ENCODE data around the gene SLC5A5. TPM values are rescaled to one million over a fixed set of nuclear protein-coding genes. Genes with fewer than 3 reads are reported as not detected.
"Not testable (repeated sequence)": the region's sequence is repeated elsewhere in the genome, so short reads cannot be mapped to it uniquely, and the experiment has no call there.

The SLC5A5 gene
- total RNA-seq, 1 experiment from 2014 or later: not detected

- H3K9me3 Mint-ChIP-seq (ENCODE audit: unreplicated experiment): no peaks in the 10 kb centered on the region
- intact Hi-C loops (cut with micrococcal nuclease): no loop called here
- no peak for TF ChIP-seq CTCF (IDR thresholded peaks at IDR 0.05; ENCODE audit: unreplicated experiment)
- CTCF ChIA-PET: interaction anchor here (0.7 to 0.8 kb wide), 2 partner anchors 9 to 41 kb away, joined by 3 to 6 read pairs; no protein-coding TSS in a partner anchor
- POLR2A ChIA-PET: interaction anchor here (0.8 to 1.2 kb wide), 2 partner anchors 13 to 53 kb away, joined by 3 read pairs; partner anchors contain the start of gene CCDC124
- H3K27me3 Mint-ChIP-seq (ENCODE audit: insufficient read depth, unreplicated experiment): no peaks in the 10 kb centered on the region
- no peak overlapping the region for H3K27ac Mint-ChIP-seq (ENCODE audit: low read depth, unreplicated experiment)
- H3K36me3 Mint-ChIP-seq (ENCODE audit: insufficient read depth, unreplicated experiment): no peaks in the 10 kb centered on the region
- H3K4me1 Mint-ChIP-seq (ENCODE audit: insufficient read depth, unreplicated experiment): no peaks in the 10 kb centered on the region
- no TSS peak for BruUV-seq (replicated peaks)
- H3K4me3 Mint-ChIP-seq (ENCODE audit: unreplicated experiment): no peak overlapping the region
- no peak for DNase-seq (ENCODE audit: unreplicated experiment)
These were observed 7.7 kb downstream of the SLC5A5 start for GRCh38 chr19:17879466-17879865.

- ChIA-PET CTCF (no interaction called here), POLR2A (no interaction called here)
- no peak for DNase-seq (ENCODE audit: unreplicated experiment)
- H3K27me3 Mint-ChIP-seq (ENCODE audit: insufficient read depth, unreplicated experiment): no peaks in the 10 kb centered on the region
- intact Hi-C loops (cut with micrococcal nuclease): no loop called here
- no peak overlapping the region for H3K27ac Mint-ChIP-seq (ENCODE audit: low read depth, unreplicated experiment)
- no TSS peak for BruUV-seq (replicated peaks)
- no peaks in the 10 kb centered on the region for H3K36me3 Mint-ChIP-seq (ENCODE audit: insufficient read depth, unreplicated experiment)
- no peaks in the 10 kb centered on the region for H3K4me1 Mint-ChIP-seq (ENCODE audit: insufficient read depth, unreplicated experiment)
- TF ChIP-seq CTCF (IDR thresholded peaks at IDR 0.05; ENCODE audit: unreplicated experiment): no peak
- H3K4me3 Mint-ChIP-seq (ENCODE audit: unreplicated experiment): no peak overlapping the region
- no peaks in the 10 kb centered on the region for H3K9me3 Mint-ChIP-seq (ENCODE audit: unreplicated experiment)
These were observed 10.0 kb downstream of the SLC5A5 start for GRCh38 chr19:17881701-17882100.

- intact Hi-C loops (cut with micrococcal nuclease): no loop called here
- POLR2A ChIA-PET: no interaction called here
- no peaks in the 10 kb centered on the region for H3K4me1 Mint-ChIP-seq (ENCODE audit: insufficient read depth, unreplicated experiment)
- no peak overlapping the region for H3K4me3 Mint-ChIP-seq (ENCODE audit: unreplicated experiment)
- H3K9me3 Mint-ChIP-seq (ENCODE audit: unreplicated experiment): no peaks in the 10 kb centered on the region
- TF ChIP-seq CTCF (IDR thresholded peaks at IDR 0.05; ENCODE audit: unreplicated experiment): no peak
- H3K27me3 Mint-ChIP-seq (ENCODE audit: insufficient read depth, unreplicated experiment): no peaks in the 10 kb centered on the region
- H3K36me3 Mint-ChIP-seq (ENCODE audit: insufficient read depth, unreplicated experiment): no peaks in the 10 kb centered on the region
- H3K27ac Mint-ChIP-seq (ENCODE audit: low read depth, unreplicated experiment): no peak overlapping the region
- DNase-seq (ENCODE audit: unreplicated experiment): no peak
- BruUV-seq (replicated peaks): no TSS peak
- CTCF ChIA-PET: interaction anchor here (0.6 kb wide), 1 partner anchor 111 kb away, joined by 4 read pairs; no protein-coding TSS in a partner anchor
These were observed 12.1 kb downstream of the SLC5A5 start for GRCh38 chr19:17883627-17884410.

- POLR2A ChIA-PET: no interaction called here
- Mint-ChIP-seq H3K4me1 (ENCODE audit: insufficient read depth, unreplicated experiment) (no peaks in the 10 kb centered on the region), H3K27me3 (ENCODE audit: insufficient read depth, unreplicated experiment) (peaks cover 11% of the 10 kb centered on the region), H3K36me3 (ENCODE audit: insufficient read depth, unreplicated experiment) (no peaks in the 10 kb centered on the region), H3K9me3 (ENCODE audit: unreplicated experiment) (no peaks in the 10 kb centered on the region), H3K4me3 (ENCODE audit: unreplicated experiment) (no peak overlapping the region), H3K27ac (ENCODE audit: low read depth, unreplicated experiment) (no peak overlapping the region)
- no TSS peak for BruUV-seq (replicated peaks)
- CTCF ChIA-PET: interaction anchor here (1.0 kb wide), 1 partner anchor 15 kb away, joined by 5 read pairs; the partner anchor contains the start of gene SLC5A5
- DNase-seq (ENCODE audit: unreplicated experiment): no peak
- no peak for TF ChIP-seq CTCF (IDR thresholded peaks at IDR 0.05; ENCODE audit: unreplicated experiment)
- intact Hi-C loops (cut with micrococcal nuclease): no loop called here
These were observed 14.8 kb downstream of the SLC5A5 start for GRCh38 chr19:17886515-17886914.

GRCh38 chr19:17887221-17887620 lies 15.5 kb downstream of the SLC5A5 start:
- H3K27me3 Mint-ChIP-seq (ENCODE audit: insufficient read depth, unreplicated experiment): peaks cover 18% of the 10 kb centered on the region
- H3K36me3 Mint-ChIP-seq (ENCODE audit: insufficient read depth, unreplicated experiment); H3K4me1 Mint-ChIP-seq (ENCODE audit: insufficient read depth, unreplicated experiment); H3K9me3 Mint-ChIP-seq (ENCODE audit: unreplicated experiment); H3K27ac Mint-ChIP-seq (ENCODE audit: low read depth, unreplicated experiment); intact Hi-C loops (cut with micrococcal nuclease); H3K4me3 Mint-ChIP-seq (ENCODE audit: unreplicated experiment); BruUV-seq (replicated peaks); DNase-seq (ENCODE audit: unreplicated experiment); POLR2A ChIA-PET: not testable (repeated sequence)
- CTCF ChIA-PET: interaction anchor here (1.0 kb wide), 2 partner anchors 16 to 33 kb away, joined by 3 to 5 read pairs; partner anchors contain the start of gene SLC5A5

All from MCF 10A (cell line).